Measurements from ENCODE around the gene RAI14. TPM values are rescaled to one million over a fixed set of nuclear protein-coding genes. Genes with fewer than 3 reads are reported as not detected.
"Not testable (repeated sequence)": the region's sequence is repeated elsewhere in the genome, so short reads cannot be mapped to it uniquely, and the experiment has no call there.

The RAI14 gene
- total RNA-seq, 1 experiment from 2014 or later: 23.6 TPM

- no peak for DNase-seq (ENCODE audit: low spot score)
- no TSS peak for BruUV-seq (replicated peaks)
- TF ChIP-seq, protein P1, sequence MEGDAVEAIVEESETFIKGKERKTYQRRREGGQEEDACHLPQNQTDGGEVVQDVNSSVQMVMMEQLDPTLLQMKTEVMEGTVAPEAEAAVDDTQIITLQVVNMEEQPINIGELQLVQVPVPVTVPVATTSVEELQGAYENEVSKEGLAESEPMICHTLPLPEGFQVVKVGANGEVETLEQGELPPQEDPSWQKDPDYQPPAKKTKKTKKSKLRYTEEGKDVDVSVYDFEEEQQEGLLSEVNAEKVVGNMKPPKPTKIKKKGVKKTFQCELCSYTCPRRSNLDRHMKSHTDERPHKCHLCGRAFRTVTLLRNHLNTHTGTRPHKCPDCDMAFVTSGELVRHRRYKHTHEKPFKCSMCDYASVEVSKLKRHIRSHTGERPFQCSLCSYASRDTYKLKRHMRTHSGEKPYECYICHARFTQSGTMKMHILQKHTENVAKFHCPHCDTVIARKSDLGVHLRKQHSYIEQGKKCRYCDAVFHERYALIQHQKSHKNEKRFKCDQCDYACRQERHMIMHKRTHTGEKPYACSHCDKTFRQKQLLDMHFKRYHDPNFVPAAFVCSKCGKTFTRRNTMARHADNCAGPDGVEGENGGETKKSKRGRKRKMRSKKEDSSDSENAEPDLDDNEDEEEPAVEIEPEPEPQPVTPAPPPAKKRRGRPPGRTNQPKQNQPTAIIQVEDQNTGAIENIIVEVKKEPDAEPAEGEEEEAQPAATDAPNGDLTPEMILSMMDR (conservative IDR thresholded peaks at IDR 0.05; ENCODE audit: low read depth, low read length): no peak
- no peak for TF ChIP-seq EZH2 (IDR thresholded peaks at IDR 0.05; ENCODE audit: borderline replicate concordance, low read depth, low read length, poor library complexity, severe bottlenecking)
- Histone ChIP-seq H3K27me3 (replicated peaks; ENCODE audit: insufficient read depth, low read depth, low read length, poor library complexity) (no peaks in the 10 kb centered on the region), H3K27ac (ENCODE audit: low read depth, low read length, poor library complexity, severe bottlenecking) (no peak overlapping the region), H3K4me3 (ENCODE audit: low read depth, low read length, poor library complexity, severe bottlenecking) (no peak overlapping the region), H3K36me3 (ENCODE audit: insufficient read depth, low read length, poor library complexity, severe bottlenecking) (no peaks in the 10 kb centered on the region), H3K9me3 (ENCODE audit: low read depth, low read length, poor library complexity, severe bottlenecking) (no peaks in the 10 kb centered on the region), H3K4me1 (ENCODE audit: insufficient read depth, low read length, poor library complexity, severe bottlenecking) (no peaks in the 10 kb centered on the region)
- POLR2A ChIA-PET (ENCODE audit: low non-redundant PET): no interaction called here
- CTCF ChIA-PET: no interaction called here
- intact Hi-C loops (cut with micrococcal nuclease; ENCODE audit: unreplicated experiment): no loop called here
These were observed 122.1 kb downstream of the RAI14 start for GRCh38 chr5:34778091-34778850.

DNA sequence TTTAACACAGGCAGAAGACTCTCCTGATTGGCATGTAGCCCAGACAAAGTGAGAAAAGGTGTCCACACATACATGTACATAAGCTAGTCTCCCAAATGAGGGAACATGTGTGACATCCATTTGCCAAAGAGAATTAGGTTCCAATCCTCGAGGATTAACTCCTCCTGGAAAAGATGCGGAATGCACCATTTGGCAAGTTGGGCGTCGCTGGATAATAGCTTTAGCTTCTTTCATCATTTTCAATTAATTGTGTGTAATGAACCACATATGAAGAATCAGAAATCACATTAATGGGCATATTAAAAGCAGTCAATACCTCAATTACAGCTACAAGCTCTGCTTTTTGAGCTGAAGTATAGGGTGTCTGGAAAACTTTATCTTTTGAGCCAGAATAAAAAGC lies 127.8 kb downstream of the RAI14 start:
- H3K36me3 ChIP-seq (ENCODE audit: insufficient read depth, low read length, poor library complexity, severe bottlenecking); H3K27ac ChIP-seq (ENCODE audit: low read depth, low read length, poor library complexity, severe bottlenecking); H3K27me3 ChIP-seq (replicated peaks; ENCODE audit: insufficient read depth, low read depth, low read length, poor library complexity); H3K4me3 ChIP-seq (ENCODE audit: low read depth, low read length, poor library complexity, severe bottlenecking); DNase-seq (ENCODE audit: low spot score); intact Hi-C loops (cut with micrococcal nuclease; ENCODE audit: unreplicated experiment); H3K9me3 ChIP-seq (ENCODE audit: low read depth, low read length, poor library complexity, severe bottlenecking); CTCF ChIA-PET; POLR2A ChIA-PET (ENCODE audit: low non-redundant PET); H3K4me1 ChIP-seq (ENCODE audit: insufficient read depth, low read length, poor library complexity, severe bottlenecking); BruUV-seq (replicated peaks): not testable (repeated sequence)

- Histone ChIP-seq H3K4me3 (ENCODE audit: low read depth, low read length, poor library complexity, severe bottlenecking) (no peak overlapping the region), H3K27me3 (replicated peaks; ENCODE audit: insufficient read depth, low read depth, low read length, poor library complexity) (no peaks in the 10 kb centered on the region), H3K27ac (ENCODE audit: low read depth, low read length, poor library complexity, severe bottlenecking) (no peak overlapping the region), H3K4me1 (ENCODE audit: insufficient read depth, low read length, poor library complexity, severe bottlenecking) (no peaks in the 10 kb centered on the region), H3K36me3 (ENCODE audit: insufficient read depth, low read length, poor library complexity, severe bottlenecking) (no peaks in the 10 kb centered on the region), H3K9me3 (ENCODE audit: low read depth, low read length, poor library complexity, severe bottlenecking) (peaks cover 8% of the 10 kb centered on the region)
- POLR2A ChIA-PET (ENCODE audit: low non-redundant PET): no interaction called here
- intact Hi-C loops (cut with micrococcal nuclease; ENCODE audit: unreplicated experiment): no loop called here
- no peak for DNase-seq (ENCODE audit: low spot score)
- TF ChIP-seq, protein P1 (conservative IDR thresholded peaks at IDR 0.05; ENCODE audit: low read depth, low read length): no peak
- TF ChIP-seq EZH2 (IDR thresholded peaks at IDR 0.05; ENCODE audit: borderline replicate concordance, low read depth, low read length, poor library complexity, severe bottlenecking): no peak
- BruUV-seq (replicated peaks): no TSS peak
- CTCF ChIA-PET: no interaction called here
These were observed 130.9 kb downstream of the RAI14 start for GRCh38 chr5:34787035-34787434.

DNA sequence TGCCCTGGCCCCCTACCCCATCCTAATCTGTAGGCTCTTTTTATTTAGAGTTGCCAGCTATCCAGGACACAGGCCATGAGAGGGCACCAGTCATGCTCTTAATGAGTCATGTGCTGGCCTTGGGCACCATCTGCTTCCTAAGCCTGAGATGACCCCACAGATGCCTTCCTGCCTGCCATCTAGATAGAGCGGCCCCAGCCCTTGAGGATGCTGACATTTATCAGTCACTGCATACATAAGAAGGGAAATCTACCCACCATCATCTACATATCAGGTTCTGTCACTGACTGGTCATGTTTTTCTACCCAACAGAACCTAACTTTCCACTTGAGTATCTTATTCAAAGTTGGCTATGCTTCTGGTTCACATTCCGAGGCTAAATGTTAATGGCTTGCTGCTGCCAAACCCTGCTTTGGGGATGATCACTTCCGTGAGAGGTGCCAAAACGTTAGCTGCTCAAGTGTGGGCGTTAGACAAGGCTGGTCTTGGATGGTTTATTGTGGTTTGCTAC lies 132.9 kb downstream of the RAI14 start:
- POLR2A ChIA-PET (ENCODE audit: low non-redundant PET): interaction anchor here (0.6 kb wide), 1 partner anchor 52 kb away, joined by 3 read pairs; no protein-coding TSS in a partner anchor
- BruUV-seq (replicated peaks): no TSS peak
- Histone ChIP-seq H3K4me3 (ENCODE audit: low read depth, low read length, poor library complexity, severe bottlenecking) (no peak overlapping the region), H3K36me3 (ENCODE audit: insufficient read depth, low read length, poor library complexity, severe bottlenecking) (no peaks in the 10 kb centered on the region), H3K4me1 (ENCODE audit: insufficient read depth, low read length, poor library complexity, severe bottlenecking) (no peaks in the 10 kb centered on the region), H3K9me3 (ENCODE audit: low read depth, low read length, poor library complexity, severe bottlenecking) (peaks cover 8% of the 10 kb centered on the region), H3K27me3 (replicated peaks; ENCODE audit: insufficient read depth, low read depth, low read length, poor library complexity) (no peaks in the 10 kb centered on the region), H3K27ac (ENCODE audit: low read depth, low read length, poor library complexity, severe bottlenecking) (no peak overlapping the region)
- intact Hi-C loops (cut with micrococcal nuclease; ENCODE audit: unreplicated experiment): no loop called here
- TF ChIP-seq, protein P1 (conservative IDR thresholded peaks at IDR 0.05; ENCODE audit: low read depth, low read length): no peak
- no peak for TF ChIP-seq EZH2 (IDR thresholded peaks at IDR 0.05; ENCODE audit: borderline replicate concordance, low read depth, low read length, poor library complexity, severe bottlenecking)
- DNase-seq (ENCODE audit: low spot score): no peak
- CTCF ChIA-PET: no interaction called here

All from A673 (cell line).